HepG2 (cell line): ENCODE data around the gene ALPK1.

Source experiments
- FOSL2 ChIP-seq: sonication (generic); formaldehyde crosslinking; IDR thresholded peaks from 2 replicates; pipeline ENCODE4 v1.4.0; 2020; ENCODE audit warnings: missing genetic modification reagents
- FOXA3 ChIP-seq: IDR thresholded peaks from 2 replicates; pipeline ENCODE4 v1.6.1; 2016; ENCODE audit warnings: missing genetic modification reagents, missing compliant biosample characterization
- NCOA2 ChIP-seq: sonication (generic); formaldehyde crosslinking; IDR thresholded peaks from 2 replicates; pipeline ENCODE4 v1.8.0; 2022; ENCODE audit warnings: inconsistent platforms
- POLR2AphosphoS5 ChIP-seq: IDR thresholded peaks from 2 replicates; pipeline ENCODE4 v1.6.1; 2012; ENCODE audit warnings: low read depth, low read length
- RAD21 ChIP-seq: fragments of 450-650 bp; formaldehyde crosslinking; IDR thresholded peaks from 2 replicates; pipeline ENCODE4 v1.5.0; 2020; ENCODE audit warnings: mild to moderate bottlenecking
- RAD51 ChIP-seq: fragments of 450-650 bp; IDR thresholded peaks from 2 replicates; pipeline ENCODE4 v1.6.1; 2016; ENCODE audit warnings: borderline replicate concordance
- ZBTB1 ChIP-seq: sonication (generic); formaldehyde crosslinking; IDR thresholded peaks from 2 replicates; pipeline ENCODE4 v1.4.0; 2020; ENCODE audit warnings: missing genetic modification reagents, borderline replicate concordance
- ZNF557 ChIP-seq: sonication (generic); formaldehyde crosslinking; IDR thresholded peaks from 2 replicates; pipeline ENCODE4 v1.4.0; 2020; ENCODE audit warnings: missing genetic modification reagents
- TF ChIP-seq, protein P1 (sequence below): sonication (generic); formaldehyde crosslinking; IDR thresholded peaks from 2 replicates; pipeline ENCODE4; 2020; ENCODE audit warnings: missing genetic modification reagents, mild to moderate bottlenecking, borderline replicate concordance
- TF ChIP-seq, protein P2 (sequence below): sonication (generic); formaldehyde crosslinking; IDR thresholded peaks from 2 replicates; pipeline ENCODE4 v1.5.0; 2020; ENCODE audit warnings: mild to moderate bottlenecking, missing genetic modification reagents, moderate library complexity

GRCh38 chr4:112402098-112402497, 104.9 kb downstream of the ALPK1 start:
- TF ChIP-seq NCOA2 (no peak), FOSL2 (no peak), RAD51 (no peak), ZBTB1 (CRISPR knock-in tag) (no peak), ZNF557 (CRISPR knock-in tag) (no peak), FOXA3 (CRISPR knock-in tag) (no peak), RAD21 (CRISPR knock-in tag) (no peak), POLR2AphosphoS5 (no peak)
- TF ChIP-seq, protein P1, sequence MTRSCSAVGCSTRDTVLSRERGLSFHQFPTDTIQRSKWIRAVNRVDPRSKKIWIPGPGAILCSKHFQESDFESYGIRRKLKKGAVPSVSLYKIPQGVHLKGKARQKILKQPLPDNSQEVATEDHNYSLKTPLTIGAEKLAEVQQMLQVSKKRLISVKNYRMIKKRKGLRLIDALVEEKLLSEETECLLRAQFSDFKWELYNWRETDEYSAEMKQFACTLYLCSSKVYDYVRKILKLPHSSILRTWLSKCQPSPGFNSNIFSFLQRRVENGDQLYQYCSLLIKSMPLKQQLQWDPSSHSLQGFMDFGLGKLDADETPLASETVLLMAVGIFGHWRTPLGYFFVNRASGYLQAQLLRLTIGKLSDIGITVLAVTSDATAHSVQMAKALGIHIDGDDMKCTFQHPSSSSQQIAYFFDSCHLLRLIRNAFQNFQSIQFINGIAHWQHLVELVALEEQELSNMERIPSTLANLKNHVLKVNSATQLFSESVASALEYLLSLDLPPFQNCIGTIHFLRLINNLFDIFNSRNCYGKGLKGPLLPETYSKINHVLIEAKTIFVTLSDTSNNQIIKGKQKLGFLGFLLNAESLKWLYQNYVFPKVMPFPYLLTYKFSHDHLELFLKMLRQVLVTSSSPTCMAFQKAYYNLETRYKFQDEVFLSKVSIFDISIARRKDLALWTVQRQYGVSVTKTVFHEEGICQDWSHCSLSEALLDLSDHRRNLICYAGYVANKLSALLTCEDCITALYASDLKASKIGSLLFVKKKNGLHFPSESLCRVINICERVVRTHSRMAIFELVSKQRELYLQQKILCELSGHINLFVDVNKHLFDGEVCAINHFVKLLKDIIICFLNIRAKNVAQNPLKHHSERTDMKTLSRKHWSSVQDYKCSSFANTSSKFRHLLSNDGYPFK (CRISPR knock-in tag): no peak
- TF ChIP-seq, protein P2, sequence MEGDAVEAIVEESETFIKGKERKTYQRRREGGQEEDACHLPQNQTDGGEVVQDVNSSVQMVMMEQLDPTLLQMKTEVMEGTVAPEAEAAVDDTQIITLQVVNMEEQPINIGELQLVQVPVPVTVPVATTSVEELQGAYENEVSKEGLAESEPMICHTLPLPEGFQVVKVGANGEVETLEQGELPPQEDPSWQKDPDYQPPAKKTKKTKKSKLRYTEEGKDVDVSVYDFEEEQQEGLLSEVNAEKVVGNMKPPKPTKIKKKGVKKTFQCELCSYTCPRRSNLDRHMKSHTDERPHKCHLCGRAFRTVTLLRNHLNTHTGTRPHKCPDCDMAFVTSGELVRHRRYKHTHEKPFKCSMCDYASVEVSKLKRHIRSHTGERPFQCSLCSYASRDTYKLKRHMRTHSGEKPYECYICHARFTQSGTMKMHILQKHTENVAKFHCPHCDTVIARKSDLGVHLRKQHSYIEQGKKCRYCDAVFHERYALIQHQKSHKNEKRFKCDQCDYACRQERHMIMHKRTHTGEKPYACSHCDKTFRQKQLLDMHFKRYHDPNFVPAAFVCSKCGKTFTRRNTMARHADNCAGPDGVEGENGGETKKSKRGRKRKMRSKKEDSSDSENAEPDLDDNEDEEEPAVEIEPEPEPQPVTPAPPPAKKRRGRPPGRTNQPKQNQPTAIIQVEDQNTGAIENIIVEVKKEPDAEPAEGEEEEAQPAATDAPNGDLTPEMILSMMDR (CRISPR knock-in tag): no peak
